ENCODE results near the gene MAP1LC3B.

MAP1LC3B gene

GRCh38 chr16:87418216-87418615 lies 26.1 kb downstream of the MAP1LC3B start:
- no peak overlapping the region for H3K4me3 ChIP-seq (replicated peaks; ENCODE audit: insufficient read depth, low read length)
- no peak for DNase-seq (ENCODE audit: low read depth in 1 of 2, low spot score in 1 of 2)
- no peaks in the 10 kb centered on the region for H3K27me3 ChIP-seq (ENCODE audit: insufficient read depth, poor library complexity, severe bottlenecking)
- no peak overlapping the region for H3K27ac ChIP-seq (replicated peaks)
- no peak for TF ChIP-seq SPI1 (IDR thresholded peaks at IDR 0.05; ENCODE audit: borderline replicate concordance, low read depth)

- no peak overlapping the region for H3K27ac ChIP-seq (replicated peaks)
- H3K27me3 ChIP-seq (ENCODE audit: insufficient read depth, poor library complexity, severe bottlenecking) = no peaks in the 10 kb centered on the region
- H3K4me3 ChIP-seq (replicated peaks; ENCODE audit: insufficient read depth, low read length) = no peak overlapping the region
- no peak for DNase-seq (ENCODE audit: low read depth in 1 of 2, low spot score in 1 of 2)
- TF ChIP-seq POLR2AphosphoS5 (IDR thresholded peaks at IDR 0.05; ENCODE audit: low read depth) (no peak), SPI1 (IDR thresholded peaks at IDR 0.05; ENCODE audit: borderline replicate concordance, low read depth) (no peak), CTCF (IDR thresholded peaks at IDR 0.05; ENCODE audit: insufficient read depth, low read length) (no peak), REST (IDR thresholded peaks at IDR 0.05; ENCODE audit: insufficient replicate concordance, low read depth) (no peak), GABPA (IDR thresholded peaks at IDR 0.05; ENCODE audit: low read depth) (no peak)
Observed at GRCh38 chr16:87418644-87419043, 26.5 kb downstream of the MAP1LC3B start.

- TF ChIP-seq REST (IDR thresholded peaks at IDR 0.05; ENCODE audit: insufficient replicate concordance, low read depth) = no peak
- TF ChIP-seq POLR2AphosphoS5 (IDR thresholded peaks at IDR 0.05; ENCODE audit: low read depth) = no peak
- TF ChIP-seq GABPA (IDR thresholded peaks at IDR 0.05; ENCODE audit: low read depth) = no peak
- no peak for TF ChIP-seq CTCF (IDR thresholded peaks at IDR 0.05; ENCODE audit: insufficient read depth, low read length)
- no peak for TF ChIP-seq SPI1 (IDR thresholded peaks at IDR 0.05; ENCODE audit: borderline replicate concordance, low read depth)
- Histone ChIP-seq H3K27ac (replicated peaks) (no peak overlapping the region), H3K27me3 (ENCODE audit: insufficient read depth, poor library complexity, severe bottlenecking) (no peaks in the 10 kb centered on the region), H3K4me3 (replicated peaks; ENCODE audit: insufficient read depth, low read length) (no peak overlapping the region)
- DNase-seq (ENCODE audit: low read depth in 1 of 2, low spot score in 1 of 2) = no peak
Observed at GRCh38 chr16:87420026-87421002, 28.2 kb downstream of the MAP1LC3B start.

GRCh38 chr16:87421003-87421912 lies 29.1 kb downstream of the MAP1LC3B start:
- H3K27ac ChIP-seq (replicated peaks) = no peak overlapping the region
- DNase-seq (ENCODE audit: low read depth in 1 of 2, low spot score in 1 of 2) = no peak

More at GRCh38 chr16:87421003-87421912, 29.1 kb downstream of the MAP1LC3B start:
- Histone ChIP-seq H3K4me3 (replicated peaks; ENCODE audit: insufficient read depth, low read length) (no peak overlapping the region), H3K27me3 (ENCODE audit: insufficient read depth, poor library complexity, severe bottlenecking) (no peaks in the 10 kb centered on the region)
- TF ChIP-seq GABPA (IDR thresholded peaks at IDR 0.05; ENCODE audit: low read depth) (no peak), CTCF (IDR thresholded peaks at IDR 0.05; ENCODE audit: insufficient read depth, low read length) (no peak), POLR2AphosphoS5 (IDR thresholded peaks at IDR 0.05; ENCODE audit: low read depth) (no peak), SPI1 (IDR thresholded peaks at IDR 0.05; ENCODE audit: borderline replicate concordance, low read depth) (no peak), REST (IDR thresholded peaks at IDR 0.05; ENCODE audit: insufficient replicate concordance, low read depth) (no peak)

All from HL-60 (cell line).